Psoas muscle (tissue), 8 donors: ENCODE data around the gene TRRAP. TPM values are rescaled to one million over a fixed set of nuclear protein-coding genes. Genes with fewer than 3 reads are reported as not detected.

Experiments used
- ATAC-seq, 4 donors: fragments of 200-7000 bp; cut with Tn5 transposase; one replicate each; pipeline ENCODE4 v1.9.1; 2020; ENCODE audit warnings: moderate library complexity in 3 of 4, mild to moderate bottlenecking in 2 of 4
- DNase-seq, 2 donors: peaks; one replicate each; pipeline ENCODE4 v3.0.0-alpha.2; 2020
- H3K27ac ChIP-seq: fragments of 200-600 bp; one replicate; pipeline ENCODE4 v1.8.0; 2022
- H3K27me3 ChIP-seq, 3 donors: fragments of 200-600 bp in 1 of 3; one replicate each; pipeline versions ENCODE4 v1.6.1 to v1.8.0; 2013 to 2022; ENCODE audit warnings: low read length in 2 of 3, mild to moderate bottlenecking in 2 of 3, moderate library complexity in 1 of 3; ENCODE audit not compliant: insufficient read depth in 3 of 3
- H3K36me3 ChIP-seq, 2 donors: fragments of 200-600 bp in 1 of 2; one replicate each; pipeline versions ENCODE4 v1.6.1 to v1.8.0; 2013 to 2022; ENCODE audit warnings: low read depth in 1 of 2, mild to moderate bottlenecking in 1 of 2, moderate library complexity in 1 of 2; ENCODE audit not compliant: insufficient read depth in 1 of 2
- H3K4me1 ChIP-seq: fragments of 200-600 bp; one replicate; pipeline ENCODE4 v1.8.0; 2022
- H3K4me3 ChIP-seq: fragments of 200-600 bp; one replicate; pipeline ENCODE4 v1.8.0; 2022; ENCODE audit warnings: mild to moderate bottlenecking
- H3K9me3 ChIP-seq: fragments of 200-600 bp; one replicate; pipeline ENCODE4 v1.8.0; 2022
- WGBS, 3 donors: extraction: QIAGEN DNeasy Blood & Tissue Kit; methylation state at CpG; one replicate each; pipeline versions ENCODE4 v1.1.6 to v1.1.7; 2013; 5-methylcytosine and 5-hydroxymethylcytosine counted together
- intact Hi-C, 2 donors: fragments of 100-400 bp; cut with DNase I; formaldehyde crosslinking; loops; one replicate each; pipeline versions ENCODE4 v1.11.0 to v1.14.2; 2022
- polyA plus RNA-seq, 3 donors: library from polyadenylated mRNA; stranded (reverse); fragments of 200-250 nt; gene quantifications; one replicate each; pipeline ENCODE4 v1.2.3, GENCODE V29; 2013
- total RNA-seq, 4 donors: library from RNA; stranded (reverse); fragmentation: NEBNext Ultra II Directional in 2 of 4; extraction: Animal tissue kit (Norgen Biotek cat#: 25700) in 2 of 4; gene quantifications; one replicate each; pipeline versions ENCODE4 v1.2.1 to v1.2.4, GENCODE V29; 2021 to 2023
- TF ChIP-seq, protein P1 (sequence below): fragments of 200-600 bp; IDR thresholded peaks from one replicate; pipeline ENCODE4 v1.8.0; 2022; ENCODE audit warnings: antibody characterized with exemption
- donor health status: healthy with polysubstance abuse.
- donor health status: DM: no; HTN: no; CAD: no; lungs with moderate emphysema.
- donor health status: Bipolar disorder and iron deficiency.
- donor health status: healthy.
- donor health status: DM: yes; HTN: yes; CAD: no.
- donor health status: DM: no; HTN: no; CAD: no.
- donor health status: DM: no; HTN: no; CAD: no.
- donor health status: DM: yes; HTN: yes; CAD: no.

Gene TRRAP
- total and polyA plus RNA-seq, 7 donors: 3.8 to 21.3 (median 13.3) TPM

DNA sequence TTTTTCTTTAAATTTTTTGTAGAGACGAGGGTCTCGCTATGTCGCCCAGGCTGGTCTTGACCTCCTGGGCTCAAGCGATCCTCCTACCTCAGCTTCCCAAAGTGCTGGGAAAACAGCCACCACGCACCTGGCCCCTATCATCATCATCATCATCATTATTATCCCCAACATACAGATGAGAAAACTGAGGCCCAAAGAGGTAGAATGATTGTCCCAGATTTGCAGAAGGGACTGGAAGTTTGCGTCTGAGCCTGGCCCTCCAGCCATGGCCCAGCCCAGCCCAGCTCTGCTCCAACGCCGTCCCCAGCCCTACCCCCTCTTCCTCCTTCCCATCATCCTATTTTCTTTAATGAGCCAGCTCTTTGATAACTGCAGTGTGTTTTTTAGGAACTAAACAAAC is 43.4 kb upstream of the TRRAP start:
- DNase-seq (no peak), ATAC-seq (no peak)
- Histone ChIP-seq H3K36me3 (no peaks in the 10 kb centered on the region), H3K27me3 (peaks cover 0 to 7% (median 3%) of the 10 kb centered on the region in 3 donors), H3K9me3 (no peaks in the 10 kb centered on the region), H3K4me3 (no peak overlapping the region), H3K27ac (no peak overlapping the region), H3K4me1 (no peaks in the 10 kb centered on the region)
- intact Hi-C loops: no loop called here
- WGBS, 3 donors: 73 to 83% (median 78%) methylated on average over 8 of the region's 8 CpGs
- TF ChIP-seq, protein P1, sequence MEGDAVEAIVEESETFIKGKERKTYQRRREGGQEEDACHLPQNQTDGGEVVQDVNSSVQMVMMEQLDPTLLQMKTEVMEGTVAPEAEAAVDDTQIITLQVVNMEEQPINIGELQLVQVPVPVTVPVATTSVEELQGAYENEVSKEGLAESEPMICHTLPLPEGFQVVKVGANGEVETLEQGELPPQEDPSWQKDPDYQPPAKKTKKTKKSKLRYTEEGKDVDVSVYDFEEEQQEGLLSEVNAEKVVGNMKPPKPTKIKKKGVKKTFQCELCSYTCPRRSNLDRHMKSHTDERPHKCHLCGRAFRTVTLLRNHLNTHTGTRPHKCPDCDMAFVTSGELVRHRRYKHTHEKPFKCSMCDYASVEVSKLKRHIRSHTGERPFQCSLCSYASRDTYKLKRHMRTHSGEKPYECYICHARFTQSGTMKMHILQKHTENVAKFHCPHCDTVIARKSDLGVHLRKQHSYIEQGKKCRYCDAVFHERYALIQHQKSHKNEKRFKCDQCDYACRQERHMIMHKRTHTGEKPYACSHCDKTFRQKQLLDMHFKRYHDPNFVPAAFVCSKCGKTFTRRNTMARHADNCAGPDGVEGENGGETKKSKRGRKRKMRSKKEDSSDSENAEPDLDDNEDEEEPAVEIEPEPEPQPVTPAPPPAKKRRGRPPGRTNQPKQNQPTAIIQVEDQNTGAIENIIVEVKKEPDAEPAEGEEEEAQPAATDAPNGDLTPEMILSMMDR: no peak

DNA sequence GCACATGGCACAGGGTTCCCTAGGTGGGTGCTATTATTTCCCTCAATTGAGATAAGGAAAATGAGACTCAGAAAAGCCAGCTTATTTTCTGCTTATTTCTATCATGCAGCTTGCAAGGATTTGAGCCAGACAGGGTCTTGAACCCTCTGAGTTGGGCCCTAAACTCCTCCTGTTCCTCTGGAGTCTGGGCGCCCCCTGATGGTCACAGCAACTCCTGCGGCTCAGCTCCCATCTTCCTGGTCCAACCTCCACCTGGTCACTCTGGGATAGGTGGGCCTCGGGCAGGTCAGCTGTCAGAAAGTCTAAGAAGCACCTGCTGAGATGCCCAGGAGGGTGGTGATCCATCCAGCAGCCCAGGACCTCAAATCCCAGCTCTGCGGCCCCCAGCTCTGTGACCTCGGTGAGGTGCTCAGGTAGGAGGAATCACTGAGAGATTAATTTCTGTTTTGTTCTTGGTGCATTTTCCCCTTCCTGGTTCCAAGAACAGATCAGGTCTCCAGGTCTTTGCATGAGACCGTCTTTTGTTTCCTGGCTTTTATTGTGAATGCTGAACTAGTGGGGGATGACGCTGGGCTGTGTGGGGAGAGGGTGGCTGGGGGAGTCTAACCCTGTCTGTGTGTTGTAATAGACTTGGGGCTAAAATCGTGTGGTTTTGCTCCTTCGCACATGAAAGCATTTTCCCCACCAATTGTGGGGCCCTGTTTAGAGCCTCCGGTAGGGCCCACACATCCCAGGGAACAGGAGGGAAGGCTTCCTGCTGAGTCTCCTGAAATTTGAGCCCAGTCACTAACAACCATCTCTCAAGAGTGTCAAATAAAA is 41.3 kb upstream of the TRRAP start:
- DNase-seq (no peak), ATAC-seq (no peak)
- Histone ChIP-seq H3K27ac (no peak overlapping the region), H3K27me3 (peaks cover 0 to 7% (median 3%) of the 10 kb centered on the region in 3 donors), H3K4me3 (no peak overlapping the region), H3K36me3 (no peaks in the 10 kb centered on the region), H3K4me1 (no peaks in the 10 kb centered on the region), H3K9me3 (no peaks in the 10 kb centered on the region)
- intact Hi-C loops: no loop called here
- WGBS, 3 donors: 27 to 36% (median 31%) methylated on average over 10 of the region's 10 CpGs
- TF ChIP-seq, protein P1: peak; percentile 37

DNA sequence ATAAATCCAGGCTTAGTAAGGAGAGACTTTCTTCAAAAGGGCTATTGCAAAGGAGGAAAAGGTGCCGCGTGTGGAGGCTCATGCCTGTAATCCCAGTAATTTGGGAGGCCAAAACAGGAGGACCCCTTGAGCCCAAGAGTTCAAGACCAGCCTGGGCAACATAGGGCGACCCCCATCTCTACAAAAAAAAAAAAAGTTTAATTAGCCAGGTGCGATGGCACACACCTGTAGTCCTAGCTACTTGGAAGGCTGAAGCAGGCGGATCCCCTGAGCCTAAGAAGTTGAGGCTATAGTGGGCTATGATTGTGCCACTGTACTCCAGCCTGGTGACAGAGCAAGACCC is 40.7 kb upstream of the TRRAP start:
- Histone ChIP-seq H3K36me3 (no peaks in the 10 kb centered on the region), H3K4me1 (no peaks in the 10 kb centered on the region), H3K4me3 (no peak overlapping the region), H3K27ac (no peak overlapping the region), H3K9me3 (no peaks in the 10 kb centered on the region), H3K27me3 (peaks cover 0 to 7% (median 3%) of the 10 kb centered on the region in 3 donors)
- ATAC-seq (no peak), DNase-seq (no peak)
- intact Hi-C loops: no loop called here
- WGBS, 3 donors: 53 to 62% (median 61%) methylated on average over 5 of the region's 5 CpGs
- TF ChIP-seq, protein P1: no peak

DNA sequence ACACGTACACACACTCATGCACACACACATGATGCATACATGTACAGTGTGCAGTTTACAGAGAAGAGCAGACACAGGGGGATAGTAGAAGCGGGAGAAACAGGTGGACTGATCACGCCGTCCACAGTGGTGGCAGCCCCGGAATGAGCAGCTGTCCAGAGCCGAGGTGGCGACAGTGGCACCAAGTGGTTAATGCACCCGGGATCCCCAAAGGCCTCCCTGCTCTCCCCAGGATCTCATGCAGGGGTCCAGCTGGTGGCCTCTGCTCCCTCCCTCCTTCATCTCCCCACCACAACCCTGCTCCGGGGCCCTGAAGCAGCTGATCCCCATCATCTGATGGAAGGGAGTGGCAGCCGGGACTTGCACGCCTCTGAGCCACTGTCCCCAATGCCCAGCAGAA is 38.2 kb upstream of the TRRAP start:
- intact Hi-C loops: loop anchor here (1.0 to 2.0 kb wide), 2 partner anchors 407 to 409 kb away; no protein-coding TSS in a partner anchor
- ATAC-seq: no peak
- DNase-seq: no peak
- Histone ChIP-seq H3K36me3 (no peaks in the 10 kb centered on the region), H3K4me3 (no peak overlapping the region), H3K27ac (no peak overlapping the region), H3K27me3 (peaks cover 0 to 7% (median 3%) of the 10 kb centered on the region in 3 donors), H3K9me3 (no peaks in the 10 kb centered on the region), H3K4me1 (no peaks in the 10 kb centered on the region)
- WGBS, 3 donors: 46 to 55% (median 51%) methylated on average over 11 of the region's 11 CpGs
- TF ChIP-seq, protein P1: no peak
